Endothelial cell of umbilical vein (primary cell): ENCODE measurements around the gene CCNB1IP1. TPM values are rescaled to one million over a fixed set of nuclear protein-coding genes. Genes with fewer than 3 reads are reported as not detected.

Experiments used
- BruUV-seq: library from RNA; stranded (reverse); fragments of 400-500 nt; replicated peaks from 2 replicates; lab custom pipeline; 2021; lab: Mats Ljungman, UMichigan
- CTCF ChIA-PET: fragments of 300-600, 350-600 bp; sonication (Branson Sonifier 250); formaldehyde crosslinking; loops from one replicate; lab custom pipeline; 2021; ENCODE audit warnings: antibody characterized with exemption, inconsistent platforms; lab: Charles Lee
- POLR2A ChIA-PET: fragments of 300-600, 350-600 bp; sonication (Branson Sonifier 250); formaldehyde crosslinking; loops from one replicate; lab custom pipeline; 2021; ENCODE audit warnings: antibody characterized with exemption, inconsistent platforms; lab: Charles Lee
- DNase-seq: peaks from one replicate; pipeline ENCODE4 v3.0.0-alpha.2; 2011; ENCODE audit warnings: low read depth, low spot score
- FAIRE-seq: peaks from 2 replicates; lab custom pipeline; 2011; peaks lifted over from hg19 to GRCh38; lab: Jason Lieb, UNC
- H2AFZ ChIP-seq: 2 replicates; pipeline ENCODE4 v1.6.0; 2012; ENCODE audit warnings: low read depth, low read length, control low read depth, inconsistent platforms
- H3K27ac ChIP-seq: 2 replicates; pipeline ENCODE4 v1.5.1; 2011; ENCODE audit warnings: low read depth, mild to moderate bottlenecking, control low read depth, low read length, moderate library complexity; ENCODE audit not compliant: insufficient read depth
- H3K27me3 ChIP-seq, 2 experiments: 2 replicates each; pipeline versions ENCODE4 v1.6.0 to v1.6.1; 2011; ENCODE audit warnings: low read length in 2 of 2, mixed read lengths in 1 of 2; ENCODE audit not compliant: control insufficient read depth in 2 of 2, insufficient read depth in 2 of 2
- H3K36me3 ChIP-seq, 2 experiments: 2 replicates in 1 of 2; 3 replicates in 1 of 2; pipeline ENCODE4 v1.5.1; 2011; ENCODE audit warnings: low read length in 2 of 2, mild to moderate bottlenecking in 1 of 2, moderate library complexity in 1 of 2; ENCODE audit not compliant: control insufficient read depth in 2 of 2, insufficient read depth in 2 of 2; ENCODE audit errors: extremely low read depth in 1 of 2
- H3K4me1 ChIP-seq: 3 replicates; pipeline ENCODE4 v1.5.1; 2011; ENCODE audit warnings: mild to moderate bottlenecking, low read length; ENCODE audit not compliant: control insufficient read depth, insufficient read depth; ENCODE audit errors: extremely low read depth
- H3K4me2 ChIP-seq: 2 replicates; pipeline ENCODE4 v1.6.1; 2011; ENCODE audit warnings: low read length, control low read depth, mixed read lengths; ENCODE audit not compliant: insufficient read depth
- H3K4me3 ChIP-seq, 3 experiments: fragments of 200-600 bp in 1 of 3; sonication (generic), shearing (Covaris generic) in 1 of 3; replicated peaks in 1 of 3; 2 replicates each; pipeline ENCODE4 v1.5.1; 2011 to 2016; ENCODE audit warnings: control low read depth in 3 of 3, low read length in 3 of 3, mild to moderate bottlenecking in 2 of 3, inconsistent platforms in 1 of 3, low read depth in 1 of 3, moderate library complexity in 1 of 3; ENCODE audit not compliant: insufficient read depth in 1 of 3
- H3K79me2 ChIP-seq: 2 replicates; pipeline ENCODE4 v1.6.0; 2012; ENCODE audit warnings: low read length, inconsistent platforms; ENCODE audit not compliant: control insufficient read depth, insufficient read depth
- H3K9ac ChIP-seq: replicated peaks from 2 replicates; pipeline ENCODE3; 2011; ENCODE audit warnings: low read length, control low read depth; ENCODE audit not compliant: insufficient read depth; ENCODE audit errors: extremely low read depth
- H3K9me1 ChIP-seq: replicated peaks from 3 replicates; pipeline ENCODE4 v1.6.0; 2011; ENCODE audit warnings: mild to moderate bottlenecking, low read length; ENCODE audit not compliant: control insufficient read depth, insufficient read depth; ENCODE audit errors: extremely low read depth
- H3K9me3 ChIP-seq: replicated peaks from 2 replicates; pipeline ENCODE4 v1.5.1; 2012; ENCODE audit warnings: low read length, inconsistent platforms; ENCODE audit not compliant: control insufficient read depth, insufficient read depth
- H4K20me1 ChIP-seq: replicated peaks from 2 replicates; pipeline ENCODE3; 2011; ENCODE audit warnings: mild to moderate bottlenecking, low read length; ENCODE audit not compliant: control insufficient read depth, insufficient read depth; ENCODE audit errors: extremely low read depth
- CTCF ChIP-seq, 2 donors: IDR thresholded peaks; 1 replicate in 1 of 2; 2 replicates in 1 of 2; pipeline ENCODE4 v1.5.1; 2011; ENCODE audit warnings: low read length in 2 of 2, mild to moderate bottlenecking in 2 of 2, moderate library complexity in 2 of 2, control low read depth in 1 of 2, inconsistent platforms in 1 of 2, low read depth in 1 of 2; ENCODE audit not compliant: insufficient read depth in 1 of 2; ENCODE audit errors: extremely low read depth in 1 of 2
- POLR2A ChIP-seq: IDR thresholded peaks from 2 replicates; pipeline ENCODE4 v1.6.1; 2012; ENCODE audit warnings: low read depth, mild to moderate bottlenecking, control low read depth, low read length
- POLR2AphosphoS5 ChIP-seq: IDR thresholded peaks from 2 replicates; pipeline ENCODE4 v1.6.1; 2012; ENCODE audit warnings: low read depth, mild to moderate bottlenecking, control low read depth, low read length, moderate library complexity; ENCODE audit not compliant: insufficient read depth
- dilution Hi-C: fragments of 300-500 bp; cut with MboI; formaldehyde crosslinking; loops from one replicate; pipeline ENCODE4 v1.15.0; 2019; ENCODE audit warnings: low sequenced_read_pairs; ENCODE audit not compliant: extremely low pct_ligation_motif_present
- intact Hi-C: fragments of 100-400 bp; cut with micrococcal nuclease; formaldehyde crosslinking; loops from one replicate; pipeline ENCODE4 v1.10.0; 2022
- polyA plus RNA-seq, 4 experiments: library from polyadenylated mRNA; depleted of rRNA in 3 of 4; stranded (reverse) in 3 of 4; unstranded in 1 of 4; fragments of >200 nt; gene quantifications; 2 replicates each; pipeline versions ENCODE4 v1.2.1 to v1.2.3, GENCODE V29; 2011 to 2012; ENCODE audit warnings: missing spikeins in 1 of 4
- total RNA-seq: library from RNA; stranded (reverse); gene quantifications from 2 replicates; pipeline ENCODE4 v1.2.3, GENCODE V29; 2021

CCNB1IP1 gene
- total and polyA plus RNA-seq, 2 donors (not counting 3 experiments of a cell fraction or from before 2014, with no cell fraction given) = 32.7 to 35.5 TPM

- H3K4me3 ChIP-seq = no peak overlapping the region
- CTCF ChIA-PET = interaction anchor here (1.0 to 5.9 kb wide), 13 partner anchors 10 to 364 kb away, joined by 3 to 83 read pairs (median 7); partner anchors contain the start of genes APEX1, OSGEP and PARP2
- BruUV-seq = no TSS peak
- POLR2A ChIA-PET = interaction anchor here (1.3 kb wide), 1 partner anchor 16 kb away, joined by 8 read pairs; the partner anchor contains the start of gene PARP2
- H3K4me1 ChIP-seq = peaks cover 18% of the 10 kb centered on the region
- dilution Hi-C loops (no loop called here), intact Hi-C loops (loop anchor here (1.0 kb wide), 4 partner anchors 24 to 364 kb away; partner anchors contain the start of gene APEX1)
- H3K36me3 ChIP-seq = peaks cover 2 to 26% of the 10 kb centered on the region in 2 experiments
- peak overlapping the region; percentile 12 for H3K4me2 ChIP-seq
- TF ChIP-seq POLR2AphosphoS5 (no peak), CTCF (IDR thresholded peaks at IDR 0.05; ENCODE audit: extremely low read depth in 1 of 2, insufficient read depth in 1 of 2, low read depth in 1 of 2, low read length in 2 of 2) (peak; percentile 42 to 56)
- H3K9me1 ChIP-seq = no peaks in the 10 kb centered on the region
- no peak overlapping the region for H3K27ac ChIP-seq
- no peak overlapping the region for H3K9ac ChIP-seq
- no peaks in the 10 kb centered on the region for H3K9me3 ChIP-seq
- peaks cover 49% of the 10 kb centered on the region for H3K79me2 ChIP-seq
- FAIRE-seq (peak; percentile 31), DNase-seq (peak; percentile 75)
- no peaks in the 10 kb centered on the region for H4K20me1 ChIP-seq
- H2AFZ ChIP-seq = no peak overlapping the region
- no peaks in the 10 kb centered on the region for H3K27me3 ChIP-seq
Observed at GRCh38 chr14:20327005-20327869, 5.8 kb downstream of the CCNB1IP1 start.

GRCh38 chr14:20317720-20318119 is 15.4 kb downstream of the CCNB1IP1 start:
- H3K27ac ChIP-seq = no peak overlapping the region
- peaks cover 10% of the 10 kb centered on the region for H3K79me2 ChIP-seq
- H4K20me1 ChIP-seq = no peaks in the 10 kb centered on the region
- no peak overlapping the region for H3K4me3 ChIP-seq
- no TSS peak for BruUV-seq
- DNase-seq (no peak), FAIRE-seq (no peak)
- no peaks in the 10 kb centered on the region for H3K27me3 ChIP-seq
- no peak overlapping the region for H2AFZ ChIP-seq
- POLR2A ChIA-PET = interaction anchor here (1.8 kb wide), 1 partner anchor 25 kb away, joined by 7 read pairs; the partner anchor contains the start of gene PARP2
- H3K4me2 ChIP-seq = no peak overlapping the region
- CTCF ChIA-PET = interaction anchor here (2.5 kb wide), 1 partner anchor 10 kb away, joined by 9 read pairs; no protein-coding TSS in a partner anchor
- H3K9ac ChIP-seq = no peak overlapping the region
- H3K4me1 ChIP-seq = no peaks in the 10 kb centered on the region
- dilution Hi-C loops = no loop called here
- H3K36me3 ChIP-seq = peaks cover 11 to 29% of the 10 kb centered on the region in 2 experiments
- intact Hi-C loops = no loop called here
- no peaks in the 10 kb centered on the region for H3K9me3 ChIP-seq
- peaks cover 2% of the 10 kb centered on the region for H3K9me1 ChIP-seq
- TF ChIP-seq POLR2AphosphoS5 = no peak
- TF ChIP-seq POLR2A = no peak
